GM23248 (cell line): ENCODE results near the gene DDX59.

ENCODE experiments used
- EZH2 ChIP-seq: fragments of 200-600 bp; sonication (generic); IDR thresholded peaks from 2 replicates; pipeline ENCODE4 v1.6.1; 2018; ENCODE audit warnings: antibody characterized with exemption, mild to moderate bottlenecking; ENCODE audit not compliant: insufficient read depth, poor library complexity, severe bottlenecking
- EZH2phosphoT487 ChIP-seq: fragments of 200-600 bp; sonication (generic); IDR thresholded peaks from 2 replicates; pipeline ENCODE4 v1.6.1; 2018; ENCODE audit warnings: antibody characterized with exemption, moderate library complexity, mild to moderate bottlenecking, low read depth; ENCODE audit not compliant: insufficient read depth

- TF ChIP-seq EZH2phosphoT487 (no peak), EZH2 (no peak)
Observed at GRCh38 chr1:200644021-200644420, 25.7 kb downstream of the DDX59 start.
